GM19468 (cell line): ENCODE data around the gene TECPR2.
"Not testable (repeated sequence)": the region's sequence is repeated elsewhere in the genome, so short reads cannot be mapped to it uniquely, and the experiment has no call there.

Source experiments
- ATAC-seq: cut with Tn5 transposase; IDR thresholded peaks from one replicate; pipeline ENCODE4 v1.9.1; 2021; ENCODE audit warnings: mild to moderate bottlenecking, moderate library complexity, moderate number of reproducible peaks; ENCODE audit not compliant: unreplicated experiment; ENCODE audit errors: extremely low read depth

TECPR2 gene

GRCh38 chr14:102329381-102329780 lies 33.4 kb upstream of the TECPR2 start:
- not testable (repeated sequence) for ATAC-seq

- no peak for ATAC-seq
Measured at GRCh38 chr14:102330806-102331205, 31.9 kb upstream of the TECPR2 start.

GRCh38 chr14:102333390-102333789 lies 29.4 kb upstream of the TECPR2 start:
- ATAC-seq = no peak

DNA sequence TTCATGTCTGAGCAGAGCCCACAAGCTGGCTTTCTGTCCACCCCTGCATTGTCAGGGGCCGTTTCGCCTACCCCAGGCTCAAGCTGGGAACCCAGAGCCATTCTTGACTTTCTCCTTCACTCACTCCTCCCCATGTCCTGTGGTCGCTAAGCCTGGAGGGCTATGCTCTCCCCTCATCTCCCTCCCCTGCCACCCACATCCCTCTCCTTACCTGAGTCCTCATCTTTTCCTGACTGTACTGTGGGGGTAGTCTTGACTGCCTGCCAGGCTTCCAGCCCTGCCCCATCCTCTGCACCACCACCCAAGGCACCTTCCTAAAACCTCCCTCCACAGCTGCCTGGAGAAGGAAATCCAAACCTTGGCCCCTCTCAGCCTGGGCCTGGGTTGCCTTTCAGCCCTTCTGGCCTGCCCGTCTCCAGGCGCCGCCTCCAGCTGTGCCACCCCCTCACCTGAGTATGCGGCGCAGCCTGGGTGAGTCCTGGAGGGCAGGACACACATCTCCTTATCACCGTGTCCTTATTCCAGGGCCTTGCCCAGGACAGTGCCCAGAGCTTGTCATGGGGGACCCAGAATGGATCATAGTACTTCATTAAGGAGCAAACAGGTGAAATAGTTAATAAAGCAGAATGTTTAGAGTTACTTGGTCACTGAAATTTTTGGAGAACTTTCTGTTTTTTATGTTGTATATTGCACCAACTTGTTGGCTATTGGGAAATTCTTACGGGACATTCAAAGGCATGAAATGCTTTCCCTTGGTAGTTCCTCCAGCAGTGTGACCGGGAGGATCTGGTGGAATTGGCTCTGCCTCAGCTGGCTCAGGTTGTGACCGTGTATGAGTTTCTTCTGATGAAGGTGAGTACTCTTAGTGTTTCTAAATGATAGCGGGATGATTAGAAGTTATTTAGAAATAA lies 28.7 kb upstream of the TECPR2 start:
- no peak for ATAC-seq

DNA sequence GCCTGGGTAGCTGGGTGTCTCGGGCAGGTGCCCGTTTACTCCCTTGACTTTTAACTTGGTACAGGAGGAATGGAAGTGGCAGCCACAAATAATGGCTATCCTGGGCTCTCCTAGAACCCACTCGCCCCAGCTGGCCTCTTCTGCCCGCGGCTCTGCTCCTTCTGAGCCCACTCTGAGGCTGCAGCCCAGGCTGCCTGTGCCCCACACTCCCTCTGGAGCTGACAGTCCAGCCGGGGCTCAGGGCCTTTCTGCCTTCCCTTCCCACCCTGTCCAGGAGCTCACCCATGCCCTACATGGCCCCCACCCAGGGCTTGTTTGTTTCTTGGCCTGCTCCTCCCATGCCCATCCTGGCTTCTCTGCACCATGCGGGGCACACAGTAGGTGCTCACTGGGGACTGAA lies 27.6 kb upstream of the TECPR2 start:
- ATAC-seq = no peak

DNA sequence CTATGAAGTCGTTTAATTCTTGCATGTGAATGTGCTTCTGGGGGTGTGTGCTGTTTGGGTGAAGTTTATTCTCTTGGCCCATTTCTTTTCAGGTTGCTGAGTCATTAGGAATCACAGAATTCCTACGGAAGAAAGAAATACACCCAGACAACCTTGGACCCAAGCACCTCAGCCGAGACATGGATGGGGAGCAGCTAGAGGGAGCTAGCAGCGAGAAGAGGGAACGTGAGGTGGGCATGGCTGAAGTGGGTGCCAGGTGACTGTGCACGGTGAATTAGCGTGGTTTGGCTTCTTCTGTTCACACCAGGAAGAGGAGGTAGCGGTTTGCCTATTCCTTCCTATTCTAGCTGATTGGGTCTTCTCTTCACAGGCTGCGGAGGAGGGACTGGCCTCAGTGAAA lies 24.0 kb upstream of the TECPR2 start:
- no peak for ATAC-seq

DNA sequence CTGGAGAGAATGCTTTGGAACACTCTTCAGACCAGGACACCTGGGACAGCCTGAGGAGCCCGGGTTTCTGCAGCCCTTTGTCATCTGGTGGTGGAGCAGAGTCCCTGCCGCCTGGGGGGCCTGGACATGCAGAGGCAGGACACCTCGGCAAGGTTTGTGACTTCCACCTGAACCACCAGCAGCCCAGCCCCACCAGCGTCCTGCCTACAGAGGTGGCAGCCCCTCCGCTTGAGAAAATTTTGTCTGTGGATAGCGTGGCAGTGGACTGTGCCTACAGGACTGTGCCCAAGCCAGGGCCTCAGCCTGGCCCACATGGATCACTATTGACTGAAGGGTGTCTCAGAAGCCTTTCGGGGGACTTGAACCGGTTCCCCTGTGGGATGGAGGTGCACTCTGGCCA lies 21.2 kb upstream of the TECPR2 start:
- no peak for ATAC-seq

DNA sequence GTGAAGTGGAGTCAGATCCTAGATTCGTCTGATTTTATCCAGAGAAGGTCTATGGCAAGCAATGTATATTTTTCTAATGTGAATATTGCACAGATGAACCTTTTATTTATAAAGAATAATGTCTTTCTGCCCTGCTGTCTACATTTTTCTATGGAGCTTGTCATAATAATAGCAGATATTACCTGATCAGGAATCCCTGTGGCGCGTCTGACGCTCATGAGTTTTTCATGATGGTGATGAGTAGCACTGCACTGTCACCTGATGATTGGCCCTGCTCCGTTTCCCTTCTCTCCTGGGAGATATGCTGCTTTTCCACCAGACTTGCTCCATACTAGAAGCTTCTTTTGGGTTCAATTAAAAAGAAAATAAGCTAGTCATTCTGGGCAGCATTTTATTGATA lies 20.5 kb upstream of the TECPR2 start:
- ATAC-seq = no peak

DNA sequence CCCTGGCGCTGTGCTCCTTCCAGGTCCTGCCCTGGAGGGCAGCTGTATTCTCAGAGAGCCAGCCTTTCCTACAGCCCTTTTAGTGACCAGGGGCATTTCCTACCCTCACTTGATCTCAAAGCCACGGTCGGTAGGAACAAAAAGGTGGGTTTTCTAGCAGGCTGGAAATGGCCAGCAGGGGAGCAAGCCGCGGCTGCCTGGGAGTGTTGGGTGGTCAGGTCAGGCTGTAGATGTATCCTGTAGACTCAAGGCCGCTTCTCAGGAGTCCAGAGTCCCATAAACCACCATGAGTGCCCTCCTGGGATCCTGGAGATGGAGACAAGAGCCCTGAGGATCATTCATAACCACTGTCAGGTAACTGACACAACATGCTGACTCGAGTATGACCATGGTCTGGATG lies 18.7 kb upstream of the TECPR2 start:
- ATAC-seq = no peak

DNA sequence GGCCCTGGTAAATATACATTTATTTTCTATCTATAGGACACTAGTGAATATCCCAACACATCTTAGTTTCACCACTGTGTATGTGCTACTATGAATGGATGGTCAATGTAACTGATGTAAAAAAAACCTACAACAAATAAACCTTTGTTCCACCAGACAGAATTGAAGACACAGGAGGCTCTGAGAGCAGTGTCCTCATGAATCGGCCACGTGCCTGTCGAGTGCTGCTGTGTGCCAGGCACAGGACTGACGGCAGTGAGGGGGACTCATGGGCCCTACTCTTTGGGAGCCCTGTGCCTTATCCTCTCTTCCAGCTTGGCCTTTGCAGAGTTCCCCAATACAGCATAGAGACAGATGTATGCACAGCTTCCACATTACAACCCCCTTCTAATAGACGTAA lies 18.3 kb upstream of the TECPR2 start:
- no peak for ATAC-seq

DNA sequence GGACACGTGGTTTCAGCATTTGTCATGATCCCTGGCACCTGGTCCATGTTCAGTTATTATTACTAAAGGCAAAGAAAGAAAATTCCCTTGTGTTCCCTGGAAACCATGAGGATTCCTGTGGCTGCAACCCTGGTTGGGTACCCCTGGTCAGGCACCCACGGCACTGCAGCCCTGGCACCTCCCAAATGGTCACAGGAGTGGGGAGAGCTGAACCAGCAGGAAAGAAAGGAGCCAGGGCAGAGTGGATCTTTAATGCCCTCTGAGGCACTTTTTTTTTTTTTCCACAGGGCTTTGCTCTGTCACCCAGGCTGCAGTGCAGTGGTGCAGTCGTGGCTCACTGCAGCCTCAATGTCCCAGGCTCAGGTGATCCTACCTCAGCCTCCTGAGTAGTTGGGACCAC lies 17.5 kb upstream of the TECPR2 start:
- no peak for ATAC-seq

DNA sequence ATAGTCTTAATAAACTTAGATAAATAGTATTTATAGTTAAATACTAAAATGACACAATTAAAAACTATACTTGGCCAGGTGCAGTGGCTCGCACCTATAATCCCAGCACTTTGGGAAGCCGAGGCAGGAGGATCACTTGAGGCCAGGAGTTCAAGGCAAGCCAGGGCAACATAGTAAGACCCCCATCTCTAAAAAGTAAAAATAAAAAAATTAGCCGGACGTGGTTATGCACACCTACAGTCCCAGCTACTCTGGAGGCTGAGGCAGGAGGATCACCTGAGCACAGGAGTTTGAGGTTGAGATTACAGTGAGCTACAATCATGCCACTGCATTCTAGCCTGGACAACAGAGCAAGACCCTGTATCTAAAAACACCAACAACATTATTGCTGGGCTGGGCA lies 16.1 kb upstream of the TECPR2 start:
- no peak for ATAC-seq

- ATAC-seq = no peak
Measured at GRCh38 chr14:102348376-102348775, 14.4 kb upstream of the TECPR2 start.

- ATAC-seq = no peak
Measured at GRCh38 chr14:102351023-102351422, 11.7 kb upstream of the TECPR2 start.

DNA sequence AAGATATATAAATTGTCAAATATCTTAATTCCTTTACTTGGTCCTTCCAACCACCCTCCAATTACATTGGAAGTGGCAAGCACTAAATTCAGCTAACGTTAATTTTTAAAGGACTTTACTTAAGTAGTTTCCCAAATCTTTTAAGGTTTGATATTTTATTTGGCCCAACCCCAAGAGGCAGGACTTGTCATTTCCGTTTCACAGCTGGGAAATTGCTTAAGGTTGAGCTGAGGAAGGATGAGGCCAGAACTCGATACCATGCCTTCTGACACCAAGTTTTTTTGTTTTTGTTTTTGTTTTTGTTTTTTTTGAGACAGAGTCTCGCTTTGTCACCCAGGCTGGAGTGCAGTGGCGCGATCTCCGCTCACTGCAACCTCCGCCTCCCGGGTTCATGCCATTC lies 11.1 kb upstream of the TECPR2 start:
- ATAC-seq = not testable (repeated sequence)

DNA sequence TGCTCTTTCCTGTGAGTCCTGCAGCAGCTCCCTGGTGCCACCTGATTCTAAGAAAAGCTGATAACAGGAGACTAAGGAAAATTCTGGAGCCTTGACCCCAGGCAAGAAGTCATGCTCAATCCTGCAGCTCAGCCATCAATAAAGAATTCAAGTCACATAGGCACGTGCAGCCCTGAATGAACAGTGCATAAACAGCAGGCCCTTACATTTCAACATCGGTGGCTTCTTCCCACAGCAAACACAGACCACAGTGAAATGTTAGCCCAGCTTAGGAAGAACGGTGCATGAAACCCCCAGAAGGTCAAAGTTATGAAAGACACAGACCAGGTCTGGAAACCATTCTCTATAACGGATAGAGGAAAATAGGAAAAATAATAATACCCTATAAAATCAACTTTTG lies 10.5 kb upstream of the TECPR2 start:
- ATAC-seq = no peak

- ATAC-seq = no peak
Measured at GRCh38 chr14:102353126-102353619, 9.6 kb upstream of the TECPR2 start.

DNA sequence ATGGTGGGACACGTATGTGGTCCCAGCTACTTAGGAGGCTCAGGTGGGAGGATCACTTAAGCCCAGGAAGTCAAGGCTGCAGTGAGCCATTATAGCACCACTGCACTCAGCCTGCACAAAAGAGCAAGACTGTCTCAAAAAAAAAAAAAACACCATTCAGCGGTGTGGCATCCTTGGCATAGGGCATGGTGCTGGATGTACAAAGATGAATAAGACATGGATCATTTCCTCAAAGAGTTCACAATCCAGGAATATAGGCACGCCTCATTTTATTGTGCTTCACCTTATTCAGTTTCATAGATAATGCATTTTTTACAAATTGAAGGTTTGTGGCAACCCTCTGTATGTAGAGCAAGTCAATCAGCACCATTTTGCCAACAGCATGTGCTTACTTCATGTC lies 6.5 kb upstream of the TECPR2 start:
- ATAC-seq = no peak

DNA sequence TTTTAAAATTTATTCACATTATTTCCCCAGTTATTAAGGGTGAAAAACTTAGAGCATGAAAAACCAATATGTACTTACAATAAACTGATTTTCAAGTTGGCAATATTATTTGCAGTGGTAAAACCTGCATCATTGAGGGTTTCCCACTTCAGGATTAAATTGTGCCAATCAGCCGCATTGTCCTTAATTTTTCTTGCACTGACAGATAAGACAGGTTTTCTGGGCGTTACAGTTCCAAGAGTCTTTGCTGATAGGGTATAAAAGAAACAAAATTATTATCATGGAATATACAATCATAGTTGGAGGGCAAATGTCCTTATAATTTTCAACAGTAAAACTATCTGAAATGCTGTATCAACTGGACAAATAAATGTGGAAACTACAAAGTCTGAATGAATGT lies 3.4 kb upstream of the TECPR2 start:
- no peak for ATAC-seq

GRCh38 chr14:102360388-102360787 lies 2.4 kb upstream of the TECPR2 start:
- ATAC-seq = no peak

GRCh38 chr14:102362084-102362483 lies 657 bp upstream of the TECPR2 start:
- ATAC-seq = peak; percentile 10
